ENCODE data around the gene RHBDL3. TPM values are rescaled to one million over a fixed set of nuclear protein-coding genes. Genes with fewer than 3 reads are reported as not detected.

Gene RHBDL3
- total RNA-seq, 2 experiments from 2014 or later, result 0.15 TPM; not detected in 1

GRCh38 chr17:32275060-32276042 is 9.7 kb downstream of the RHBDL3 start:
- Histone ChIP-seq H3K9me2 (ENCODE audit: insufficient read depth, low read length) (no peaks in the 10 kb centered on the region), H4K20me1 (ENCODE audit: insufficient read depth, low read length) (no peaks in the 10 kb centered on the region; the same call in 1 of the 2 replicates), H3K27ac (ENCODE audit: low read depth, low read length, poor library complexity, severe bottlenecking) (no peak overlapping the region), H3K79me2 (ENCODE audit: insufficient read depth, low read depth, low read length) (no peaks in the 10 kb centered on the region), H3K4me2 (ENCODE audit: low read length) (no peak overlapping the region), H2AFZ (ENCODE audit: low read length) (no peak overlapping the region), H3K9me3 (ENCODE audit: low read length) (no peaks in the 10 kb centered on the region), H3K4me1 (ENCODE audit: insufficient read depth, low read length, poor library complexity, severe bottlenecking) (peaks cover 8% of the 10 kb centered on the region), H3K4me3 (ENCODE audit: low read depth, low read length, poor library complexity, severe bottlenecking) (no peak overlapping the region), H3K36me3 (ENCODE audit: insufficient read depth, low read length) (no peaks in the 10 kb centered on the region)
- intact Hi-C loops (cut with micrococcal nuclease; ENCODE audit: unreplicated experiment), result no loop called here
- no peak for DNase-seq (ENCODE audit: low spot score)
- no TSS peak for BruUV-seq (replicated peaks)
- TF ChIP-seq CTCF (conservative IDR thresholded peaks at IDR 0.05; ENCODE audit: low read length) (no peak), EZH2phosphoT487 (IDR thresholded peaks at IDR 0.05; ENCODE audit: borderline replicate concordance, low read depth, low read length) (no peak)
- ChIA-PET CTCF (ENCODE audit: unreplicated experiment) (no interaction called here), POLR2A (no interaction called here)

DNA sequence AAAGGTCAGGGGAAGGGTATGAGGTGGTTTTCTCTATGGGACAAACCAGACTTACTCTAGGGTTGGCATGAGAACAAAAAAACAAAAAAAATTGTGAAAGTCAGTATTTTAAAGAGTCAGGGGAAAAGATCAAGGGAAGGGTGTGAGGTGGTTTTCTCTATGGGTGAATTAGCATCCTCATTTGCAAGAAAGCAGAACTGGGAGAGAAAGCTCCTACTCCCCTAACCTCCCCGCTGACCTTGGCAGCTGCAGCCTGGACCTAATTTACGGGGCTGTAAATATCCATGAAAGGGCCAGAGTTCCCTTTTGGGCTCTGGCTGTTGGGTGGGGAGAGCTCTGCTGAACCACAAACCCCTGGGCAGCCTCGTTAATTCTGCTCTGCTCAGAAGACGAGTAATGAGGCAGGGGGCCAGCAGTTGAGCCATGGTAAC is 10.6 kb downstream of the RHBDL3 start:
- Histone ChIP-seq H3K4me2 (ENCODE audit: low read length) (no peak overlapping the region), H3K27ac (ENCODE audit: low read depth, low read length, poor library complexity, severe bottlenecking) (no peak overlapping the region), H3K36me3 (ENCODE audit: insufficient read depth, low read length) (no peaks in the 10 kb centered on the region), H3K4me3 (ENCODE audit: low read depth, low read length, poor library complexity, severe bottlenecking) (no peak overlapping the region), H3K79me2 (ENCODE audit: insufficient read depth, low read depth, low read length) (no peaks in the 10 kb centered on the region), H4K20me1 (ENCODE audit: insufficient read depth, low read length) (no peaks in the 10 kb centered on the region; the same call in 1 of the 2 replicates), H2AFZ (ENCODE audit: low read length) (no peak overlapping the region), H3K4me1 (ENCODE audit: insufficient read depth, low read length, poor library complexity, severe bottlenecking) (peaks cover 8% of the 10 kb centered on the region), H3K9me3 (ENCODE audit: low read length) (no peaks in the 10 kb centered on the region), H3K9me2 (ENCODE audit: insufficient read depth, low read length) (no peaks in the 10 kb centered on the region)
- BruUV-seq (replicated peaks), result no TSS peak
- intact Hi-C loops (cut with micrococcal nuclease; ENCODE audit: unreplicated experiment), result no loop called here
- TF ChIP-seq EZH2phosphoT487 (IDR thresholded peaks at IDR 0.05; ENCODE audit: borderline replicate concordance, low read depth, low read length) (no peak), CTCF (conservative IDR thresholded peaks at IDR 0.05; ENCODE audit: low read length) (no peak)
- POLR2A ChIA-PET, result interaction anchor here (0.6 kb wide), 1 partner anchor 22 kb away, joined by 3 read pairs; no protein-coding TSS in a partner anchor
- DNase-seq (ENCODE audit: low spot score), result peak; percentile 33
- CTCF ChIA-PET (ENCODE audit: unreplicated experiment), result no interaction called here

GRCh38 chr17:32277284-32277683 is 11.7 kb downstream of the RHBDL3 start:
- H3K4me2 ChIP-seq (ENCODE audit: low read length), result no peak overlapping the region
- no TSS peak for BruUV-seq (replicated peaks)
- intact Hi-C loops (cut with micrococcal nuclease; ENCODE audit: unreplicated experiment), result no loop called here
- no peaks in the 10 kb centered on the region for H3K79me2 ChIP-seq (ENCODE audit: insufficient read depth, low read depth, low read length)
- peaks cover 8% of the 10 kb centered on the region for H3K4me1 ChIP-seq (ENCODE audit: insufficient read depth, low read length, poor library complexity, severe bottlenecking)
- ChIA-PET CTCF (ENCODE audit: unreplicated experiment) (no interaction called here), POLR2A (no interaction called here)
- no peak overlapping the region for H2AFZ ChIP-seq (ENCODE audit: low read length)
- DNase-seq (ENCODE audit: low spot score), result no peak
- no peak overlapping the region for H3K27ac ChIP-seq (ENCODE audit: low read depth, low read length, poor library complexity, severe bottlenecking)
- no peaks in the 10 kb centered on the region; the same call in 1 of the 2 replicates for H4K20me1 ChIP-seq (ENCODE audit: insufficient read depth, low read length)
- no peaks in the 10 kb centered on the region for H3K9me3 ChIP-seq (ENCODE audit: low read length)
- no peaks in the 10 kb centered on the region for H3K9me2 ChIP-seq (ENCODE audit: insufficient read depth, low read length)
- no peak for TF ChIP-seq CTCF (conservative IDR thresholded peaks at IDR 0.05; ENCODE audit: low read length)
- no peak for TF ChIP-seq EZH2phosphoT487 (IDR thresholded peaks at IDR 0.05; ENCODE audit: borderline replicate concordance, low read depth, low read length)
- H3K4me3 ChIP-seq (ENCODE audit: low read depth, low read length, poor library complexity, severe bottlenecking), result no peak overlapping the region
- no peaks in the 10 kb centered on the region for H3K36me3 ChIP-seq (ENCODE audit: insufficient read depth, low read length)

Data from OCI-LY7 (cell line).